Activated T-cell treated with anti-CD3 and anti-CD28 coated beads for 24 hours (primary cell): Measurements from ENCODE around the gene WIF1.

Experiments used
- DNase-seq: peaks from one replicate; pipeline ENCODE4 v3.0.0-alpha.2; 2020; ENCODE audit warnings: low read depth

The WIF1 gene

GRCh38 chr12:65121956-65122469 lies 908 bp upstream of the WIF1 start:
- DNase-seq = no peak

GRCh38 chr12:65119063-65119462 lies 2.0 kb downstream of the WIF1 start:
- DNase-seq = no peak

GRCh38 chr12:65113621-65114035 lies 7.5 kb downstream of the WIF1 start:
- no peak for DNase-seq

- DNase-seq = no peak
Measured at GRCh38 chr12:65106948-65107347, 14.2 kb downstream of the WIF1 start.

GRCh38 chr12:65100140-65100539 lies 21.0 kb downstream of the WIF1 start:
- no peak for DNase-seq

- no peak for DNase-seq
Measured at GRCh38 chr12:65099182-65099581, 21.9 kb downstream of the WIF1 start.

- DNase-seq = no peak
Measured at GRCh38 chr12:65098364-65098763, 22.7 kb downstream of the WIF1 start.

GRCh38 chr12:65094722-65095121 lies 26.4 kb downstream of the WIF1 start:
- no peak for DNase-seq

- DNase-seq = no peak
Measured at GRCh38 chr12:65093606-65094005, 27.5 kb downstream of the WIF1 start.

GRCh38 chr12:65090461-65090860 lies 30.6 kb downstream of the WIF1 start:
- no peak for DNase-seq

GRCh38 chr12:65086236-65086635 lies 34.9 kb downstream of the WIF1 start:
- DNase-seq = no peak

GRCh38 chr12:65084579-65084978 lies 36.5 kb downstream of the WIF1 start:
- DNase-seq = no peak

GRCh38 chr12:65083581-65083980 lies 37.5 kb downstream of the WIF1 start:
- no peak for DNase-seq

- DNase-seq = no peak
Measured at GRCh38 chr12:65082406-65082805, 38.7 kb downstream of the WIF1 start.

- DNase-seq = no peak
Measured at GRCh38 chr12:65081496-65081895, 39.6 kb downstream of the WIF1 start.

- no peak for DNase-seq
Measured at GRCh38 chr12:65074932-65075331, 46.2 kb downstream of the WIF1 start.

GRCh38 chr12:65069336-65069735 lies 51.8 kb downstream of the WIF1 start:
- no peak for DNase-seq

GRCh38 chr12:65067383-65067782 lies 53.7 kb downstream of the WIF1 start:
- DNase-seq = no peak

GRCh38 chr12:65055859-65056258 lies 65.2 kb downstream of the WIF1 start:
- DNase-seq = no peak

- DNase-seq = no peak
Measured at GRCh38 chr12:65051218-65051617, 69.9 kb downstream of the WIF1 start.

- DNase-seq = no peak
Measured at GRCh38 chr12:65045269-65045668, 75.8 kb downstream of the WIF1 start.

GRCh38 chr12:65039301-65039700 lies 81.8 kb downstream of the WIF1 start:
- DNase-seq = no peak

GRCh38 chr12:65025136-65025535 lies 96.0 kb downstream of the WIF1 start:
- no peak for DNase-seq

- DNase-seq = no peak
Measured at GRCh38 chr12:65023485-65023884, 97.6 kb downstream of the WIF1 start.

- no peak for DNase-seq
Measured at GRCh38 chr12:65022960-65023359, 98.1 kb downstream of the WIF1 start.
